SK-N-SH (cell line): Measurements from ENCODE around the gene SHROOM4. TPM values are rescaled to one million over a fixed set of nuclear protein-coding genes. Genes with fewer than 3 reads are reported as not detected.

Experiments used
- CTCF ChIA-PET: fragments of 300-600, 350-600 bp; formaldehyde crosslinking; extraction: SDS; loops from one replicate; lab custom pipeline; 2021; lab: Yijun Ruan, JAX
- POLR2A ChIA-PET: fragments of 350-600 bp; sonication (Branson Sonifier 250); formaldehyde crosslinking; extraction: SDS; loops from one replicate; lab custom pipeline; 2020; ENCODE audit warnings: antibody characterized with exemption, inconsistent platforms; lab: Yijun Ruan, JAX
- DNase-seq: peaks from one replicate; pipeline ENCODE4 v3.0.0; 2012
- H2AFZ ChIP-seq: fragments of 200-600 bp; sonication (generic); 2 replicates; pipeline ENCODE4 v1.8.1; 2016; ENCODE audit warnings: antibody characterized with exemption, mild to moderate bottlenecking, low read depth
- H3F3A ChIP-seq: fragments of 200-600 bp; sonication (generic); replicated peaks from 2 replicates; pipeline ENCODE3; 2016; ENCODE audit warnings: antibody characterized with exemption, mild to moderate bottlenecking; ENCODE audit not compliant: insufficient read depth
- H3K27ac ChIP-seq, 2 experiments: fragments of 200-500 bp in 1 of 2; fragments of 200-600 bp in 1 of 2; sonication (Bioruptor generic) in 1 of 2; sonication (generic), shearing (Covaris generic) in 1 of 2; 2 replicates each; pipeline versions ENCODE4 v1.5.1 to v1.6.1; 2014 to 2016; ENCODE audit warnings: low read depth in 2 of 2, inconsistent platforms in 1 of 2, low read length in 1 of 2, mild to moderate bottlenecking in 1 of 2, mixed read lengths in 1 of 2
- H3K27me3 ChIP-seq: fragments of 200-600 bp; sonication (generic), shearing (Covaris generic); 2 replicates; pipeline ENCODE4 v1.6.1; 2016; ENCODE audit warnings: mixed run types; ENCODE audit not compliant: insufficient read depth
- H3K36me3 ChIP-seq, 2 experiments: fragments of 200-500 bp in 1 of 2; fragments of 200-600 bp in 1 of 2; sonication (Bioruptor generic) in 1 of 2; sonication (generic) in 1 of 2; replicated peaks in 1 of 2; 2 replicates each; pipeline versions ENCODE3 to v1.5.1; 2014 to 2016; ENCODE audit warnings: low read length in 1 of 2, mild to moderate bottlenecking in 1 of 2; ENCODE audit not compliant: insufficient read depth in 2 of 2, control insufficient read depth in 1 of 2
- H3K4me1 ChIP-seq, 2 experiments: fragments of 200-500 bp in 1 of 2; fragments of 200-600 bp in 1 of 2; sonication (Bioruptor generic) in 1 of 2; sonication (generic), shearing (Covaris generic) in 1 of 2; 2 replicates each; pipeline versions ENCODE4 v1.5.1 to v1.6.1; 2014 to 2016; ENCODE audit warnings: low read depth in 1 of 2, low read length in 1 of 2, mixed run types in 1 of 2; ENCODE audit not compliant: insufficient read depth in 2 of 2, control insufficient read depth in 1 of 2
- H3K4me2 ChIP-seq: fragments of 200-600 bp; sonication (generic), shearing (Covaris generic); 2 replicates; pipeline ENCODE4 v1.6.1; 2017; ENCODE audit warnings: mixed run types
- H3K4me3 ChIP-seq, 2 experiments: fragments of 200-500 bp in 1 of 2; fragments of 200-600 bp in 1 of 2; sonication (Bioruptor generic) in 1 of 2; sonication (generic), shearing (Covaris generic) in 1 of 2; 2 replicates each; pipeline versions ENCODE4 v1.5.1 to v1.8.1; 2014 to 2016; ENCODE audit warnings: low read depth in 2 of 2, inconsistent platforms in 1 of 2, low read length in 1 of 2, mild to moderate bottlenecking in 1 of 2, mixed read lengths in 1 of 2, moderate library complexity in 1 of 2
- H3K79me2 ChIP-seq: fragments of 200-600 bp; sonication (generic); 2 replicates; pipeline ENCODE4 v1.8.1; 2017; ENCODE audit warnings: mild to moderate bottlenecking; ENCODE audit not compliant: insufficient read depth
- H3K9ac ChIP-seq: fragments of 200-600 bp; sonication (generic); 2 replicates; pipeline ENCODE4 v1.6.1; 2017; ENCODE audit warnings: mixed run types
- H3K9me2 ChIP-seq: fragments of 200-600 bp; sonication (generic); 2 replicates; pipeline ENCODE4 v1.6.1; 2017; ENCODE audit warnings: mixed run types
- H3K9me3 ChIP-seq: fragments of 200-600 bp; sonication (generic); 2 replicates; pipeline ENCODE4 v1.6.1; 2017; ENCODE audit warnings: mixed run types, mild to moderate bottlenecking, moderate library complexity
- H4K20me1 ChIP-seq: fragments of 200-600 bp; sonication (generic); 2 replicates; pipeline ENCODE4 v1.6.1; 2017; ENCODE audit warnings: mild to moderate bottlenecking, mixed run types; ENCODE audit not compliant: insufficient read depth
- ELF1 ChIP-seq: IDR thresholded peaks from 2 replicates; pipeline ENCODE4 v1.4.0; 2012
- EP300 ChIP-seq, 2 experiments: IDR thresholded peaks; 2 replicates each; pipeline versions ENCODE4 v1.4.0 to v1.6.1; 2012; ENCODE audit warnings: borderline replicate concordance in 1 of 2, low read depth in 1 of 2, low read length in 1 of 2
- EZH2phosphoT487 ChIP-seq: fragments of 200-600 bp; sonication (generic); IDR thresholded peaks from 2 replicates; pipeline ENCODE4 v1.6.1; 2017; ENCODE audit warnings: low read depth, mixed run types, mild to moderate bottlenecking, antibody characterized with exemption, moderate library complexity, borderline replicate concordance
- FOSL2 ChIP-seq: IDR thresholded peaks from 2 replicates; pipeline ENCODE4 v1.4.0; 2012; ENCODE audit warnings: low read depth, mild to moderate bottlenecking, moderate library complexity, borderline replicate concordance
- FOXJ3 ChIP-seq: sonication (generic); formaldehyde crosslinking; IDR thresholded peaks from 2 replicates; pipeline ENCODE4 v1.5.1; 2020; ENCODE audit warnings: mild to moderate bottlenecking, missing genetic modification reagents
- JUND ChIP-seq: IDR thresholded peaks from 2 replicates; pipeline ENCODE4 v1.4.0; 2012
- MEF2A ChIP-seq: IDR thresholded peaks from 2 replicates; pipeline ENCODE4 v1.4.0; 2012; ENCODE audit warnings: low read depth, borderline replicate concordance
- NFIC ChIP-seq: IDR thresholded peaks from 2 replicates; pipeline ENCODE4 v1.4.0; 2012; ENCODE audit warnings: borderline replicate concordance
- RAD21 ChIP-seq: IDR thresholded peaks from 2 replicates; pipeline ENCODE4 v1.6.1; 2012; ENCODE audit warnings: mild to moderate bottlenecking, low read length
- RCOR1 ChIP-seq: fragments of 150-350 bp; IDR thresholded peaks from 2 replicates; pipeline ENCODE4 v1.6.1; 2017; ENCODE audit warnings: antibody characterized with exemption, low read length
- REST ChIP-seq: IDR thresholded peaks from 2 replicates; pipeline ENCODE4 v1.6.1; 2012; ENCODE audit warnings: mild to moderate bottlenecking, low read depth, low read length, moderate library complexity
- SIN3A ChIP-seq: IDR thresholded peaks from 2 replicates; pipeline ENCODE4 v1.6.1; 2012; ENCODE audit warnings: low read depth, mild to moderate bottlenecking, low read length, moderate library complexity, borderline replicate concordance
- TCF12 ChIP-seq: IDR thresholded peaks from 2 replicates; pipeline ENCODE4 v1.4.0; 2012
- WGBS: methylation state at CpG from one replicate; pipeline ENCODE4 v1.1.6; 2017; ENCODE audit warnings: low lambda C conversion rate; 5-methylcytosine and 5-hydroxymethylcytosine counted together
- polyA plus RNA-seq, 3 experiments: library from polyadenylated mRNA; depleted of rRNA; stranded (reverse); fragments of >200 nt; gene quantifications; 2 replicates each; pipeline ENCODE4 v1.2.3, GENCODE V29; 2012
- TF ChIP-seq, protein P1 (sequence below): IDR thresholded peaks from 2 replicates; pipeline ENCODE4 v1.4.0; 2012; ENCODE audit warnings: low read depth, borderline replicate concordance

The SHROOM4 gene
- polyA plus RNA-seq, 1 of the 3 experiments (the other 2 are of a cell fraction): 0.31 TPM

- Histone ChIP-seq H2AFZ (no peak overlapping the region), H3K9me3 (no peaks in the 10 kb centered on the region), H3K4me1 (no peaks in the 10 kb centered on the region), H3K4me3 (no peak overlapping the region), H3K9me2 (no peaks in the 10 kb centered on the region), H3K27ac (no peak overlapping the region), H3K27me3 (no peaks in the 10 kb centered on the region), H3K79me2 (no peaks in the 10 kb centered on the region), H3K36me3 (no peaks in the 10 kb centered on the region), H3F3A (no peaks in the 10 kb centered on the region), H4K20me1 (no peaks in the 10 kb centered on the region), H3K9ac (no peak overlapping the region), H3K4me2 (no peak overlapping the region)
- no peak for TF ChIP-seq MEF2A
- no peak for TF ChIP-seq EP300 (IDR thresholded peaks at IDR 0.05; ENCODE audit: borderline replicate concordance in 1 of 2, low read depth in 1 of 2, low read length in 1 of 2)
- TF ChIP-seq ELF1: no peak
- no peak for TF ChIP-seq FOXJ3 (CRISPR knock-in tag)
- no peak for TF ChIP-seq FOSL2
- TF ChIP-seq RCOR1: no peak
- DNase-seq: no peak
- POLR2A ChIA-PET: no interaction called here
- CTCF ChIA-PET: no interaction called here
These were observed 169.5 kb downstream of the SHROOM4 start for GRCh38 chrX:50644496-50644895.

- Histone ChIP-seq H2AFZ (no peak overlapping the region), H3K4me3 (no peak overlapping the region), H3K36me3 (no peaks in the 10 kb centered on the region), H3F3A (no peaks in the 10 kb centered on the region), H3K9ac (no peak overlapping the region), H3K9me3 (no peaks in the 10 kb centered on the region), H3K27ac (no peak overlapping the region), H3K27me3 (no peaks in the 10 kb centered on the region), H4K20me1 (no peaks in the 10 kb centered on the region), H3K79me2 (no peaks in the 10 kb centered on the region), H3K4me1 (no peaks in the 10 kb centered on the region), H3K9me2 (no peaks in the 10 kb centered on the region), H3K4me2 (no peak overlapping the region)
- TF ChIP-seq SIN3A (no peak), RAD21 (no peak), NFIC (no peak), JUND (no peak), TCF12 (no peak), FOSL2 (no peak)
- TF ChIP-seq, protein P1, sequence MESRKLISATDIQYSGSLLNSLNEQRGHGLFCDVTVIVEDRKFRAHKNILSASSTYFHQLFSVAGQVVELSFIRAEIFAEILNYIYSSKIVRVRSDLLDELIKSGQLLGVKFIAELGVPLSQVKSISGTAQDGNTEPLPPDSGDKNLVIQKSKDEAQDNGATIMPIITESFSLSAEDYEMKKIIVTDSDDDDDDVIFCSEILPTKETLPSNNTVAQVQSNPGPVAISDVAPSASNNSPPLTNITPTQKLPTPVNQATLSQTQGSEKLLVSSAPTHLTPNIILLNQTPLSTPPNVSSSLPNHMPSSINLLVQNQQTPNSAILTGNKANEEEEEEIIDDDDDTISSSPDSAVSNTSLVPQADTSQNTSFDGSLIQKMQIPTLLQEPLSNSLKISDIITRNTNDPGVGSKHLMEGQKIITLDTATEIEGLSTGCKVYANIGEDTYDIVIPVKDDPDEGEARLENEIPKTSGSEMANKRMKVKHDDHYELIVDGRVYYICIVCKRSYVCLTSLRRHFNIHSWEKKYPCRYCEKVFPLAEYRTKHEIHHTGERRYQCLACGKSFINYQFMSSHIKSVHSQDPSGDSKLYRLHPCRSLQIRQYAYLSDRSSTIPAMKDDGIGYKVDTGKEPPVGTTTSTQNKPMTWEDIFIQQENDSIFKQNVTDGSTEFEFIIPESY: no peak
- ChIA-PET CTCF (no interaction called here), POLR2A (no interaction called here)
- WGBS: 23% methylated on average over 7 of the region's 7 CpGs
- no peak for DNase-seq
These were observed 170.4 kb downstream of the SHROOM4 start for GRCh38 chrX:50643525-50644137.

DNA sequence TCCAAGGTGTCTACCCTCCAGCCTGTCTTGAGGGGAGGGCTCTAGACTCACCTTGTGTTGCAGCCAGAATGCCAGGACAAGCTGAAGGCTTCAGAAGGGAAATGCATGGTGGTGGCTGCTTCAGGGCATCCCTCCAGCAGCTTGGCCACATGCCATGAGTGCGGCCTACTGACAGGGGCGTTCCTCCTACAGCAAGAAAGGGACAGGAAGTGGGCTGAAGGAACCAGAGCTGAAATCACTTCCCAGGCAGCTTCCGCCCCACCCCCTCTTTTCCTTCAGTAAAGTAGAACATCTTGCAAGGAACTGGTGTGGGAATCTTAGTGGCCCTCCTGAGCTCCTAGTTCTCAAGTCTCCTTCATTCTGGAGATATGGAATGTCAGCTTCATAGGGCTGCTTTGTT lies 175.9 kb downstream of the SHROOM4 start:
- CTCF ChIA-PET: no interaction called here
- Histone ChIP-seq H3K4me3 (no peak overlapping the region), H3K4me2 (no peak overlapping the region)

More for the DNA sequence above, 175.9 kb downstream of the SHROOM4 start:
- Histone ChIP-seq H3K27me3 (no peaks in the 10 kb centered on the region; the same call in 1 of the 2 replicates), H3K9ac (no peak overlapping the region), H3F3A (no peaks in the 10 kb centered on the region), H3K4me1 (no peaks in the 10 kb centered on the region; a peak in 1 of 4 replicates), H4K20me1 (no peaks in the 10 kb centered on the region), H3K9me2 (no peaks in the 10 kb centered on the region), H3K36me3 (no peaks in the 10 kb centered on the region), H3K9me3 (no peaks in the 10 kb centered on the region), H2AFZ (no peak overlapping the region), H3K27ac (no peak overlapping the region), H3K79me2 (no peaks in the 10 kb centered on the region)
- DNase-seq: no peak
- WGBS: 40% methylated on average over 1 of the region's 3 CpGs
- POLR2A ChIA-PET: no interaction called here
- TF ChIP-seq EZH2phosphoT487 (no peak), RCOR1 (no peak), REST (no peak), TCF12 (no peak)
